HepG2 (cell line): ENCODE results near the gene NRP1. TPM values are rescaled to one million over a fixed set of nuclear protein-coding genes. Genes with fewer than 3 reads are reported as not detected.

ENCODE experiments used
- AHDC1 ChIP-seq: sonication (generic); formaldehyde crosslinking; IDR thresholded peaks from 2 replicates; pipeline ENCODE4 v1.5.1; 2020; ENCODE audit warnings: mild to moderate bottlenecking, missing genetic modification reagents, borderline replicate concordance
- FOXM1 ChIP-seq: sonication (generic); formaldehyde crosslinking; IDR thresholded peaks from 2 replicates; pipeline ENCODE4 v1.5.0; 2020; ENCODE audit warnings: missing genetic modification reagents
- IKZF4 ChIP-seq: sonication (generic); formaldehyde crosslinking; IDR thresholded peaks from 2 replicates; pipeline ENCODE4 v1.5.1; 2020; ENCODE audit warnings: borderline replicate concordance, mild to moderate bottlenecking, low read depth, missing genetic modification reagents; ENCODE audit errors: not compliant biosample characterization
- SALL1 ChIP-seq: sonication (generic); formaldehyde crosslinking; IDR thresholded peaks from 2 replicates; pipeline ENCODE4 v1.8.0; 2022; ENCODE audit warnings: mild to moderate bottlenecking, missing genetic modification reagents
- SOX13 ChIP-seq, 3 experiments: fragments of 450-650 bp in 1 of 3; sonication (generic) in 1 of 3; formaldehyde crosslinking in 1 of 3; IDR thresholded peaks in 2 of 3; conservative IDR thresholded peaks in 1 of 3; 2 replicates each; pipeline versions ENCODE4 v1.5.0 to v1.6.1; 2016 to 2020; ENCODE audit warnings: antibody characterized with exemption in 1 of 3, mild to moderate bottlenecking in 1 of 3, missing compliant biosample characterization in 1 of 3, missing genetic modification reagents in 1 of 3, moderate library complexity in 1 of 3
- YEATS2 ChIP-seq: sonication (generic); formaldehyde crosslinking; IDR thresholded peaks from 2 replicates; pipeline ENCODE4 v1.4.0; 2020; ENCODE audit warnings: missing genetic modification reagents, borderline replicate concordance
- ZNF224 ChIP-seq: sonication (generic); formaldehyde crosslinking; IDR thresholded peaks from 2 replicates; pipeline ENCODE4 v1.5.0; 2020; ENCODE audit warnings: mild to moderate bottlenecking, missing genetic modification reagents
- ZNF616 ChIP-seq: sonication (generic); formaldehyde crosslinking; IDR thresholded peaks from 2 replicates; pipeline ENCODE4 v1.5.0; 2020; ENCODE audit warnings: low read depth, mild to moderate bottlenecking, missing genetic modification reagents
- ZNF672 ChIP-seq: sonication (generic); formaldehyde crosslinking; IDR thresholded peaks from 2 replicates; pipeline ENCODE4 v1.8.1; 2022; ENCODE audit warnings: missing genetic modification reagents
- ZNF816 ChIP-seq: sonication (generic); formaldehyde crosslinking; IDR thresholded peaks from 2 replicates; pipeline ENCODE4 v1.8.0; 2022; ENCODE audit warnings: missing genetic modification reagents, mild to moderate bottlenecking, borderline replicate concordance
- polyA plus RNA-seq, 8 experiments: library from polyadenylated mRNA; depleted of rRNA in 3 of 8; stranded (reverse) in 7 of 8; unstranded in 1 of 8; fragments of >200 nt; fragmentation: Illumina TruSeq in 4 of 8; extraction: Trizol in 4 of 8; gene quantifications; 2 replicates each; pipeline versions ENCODE4 v1.2.1 to v1.2.3, GENCODE V29; 2011 to 2016; ENCODE audit warnings: low read depth in 4 of 8, missing spikeins in 1 of 8, mixed read lengths in 1 of 8; ENCODE audit not compliant: insufficient read depth in 1 of 8
- total RNA-seq, 5 experiments: library from RNA; depleted of rRNA; stranded (reverse); fragments of >200 nt; fragmentation: Illumina TruSeq; extraction: Trizol; gene quantifications; 2 replicates each; pipeline ENCODE4 v1.2.3, GENCODE V29; 2016; ENCODE audit warnings: low read depth in 1 of 5
- TF ChIP-seq, protein P1 (sequence below): sonication (generic); formaldehyde crosslinking; IDR thresholded peaks from 2 replicates; pipeline ENCODE4 v1.4.0; 2020; ENCODE audit warnings: missing genetic modification reagents
- TF ChIP-seq, protein P2 (sequence below): sonication (generic); formaldehyde crosslinking; IDR thresholded peaks from 2 replicates; pipeline ENCODE4 v1.4.0; 2020; ENCODE audit warnings: missing genetic modification reagents
- TF ChIP-seq, protein P3 (sequence below): sonication (generic); formaldehyde crosslinking; IDR thresholded peaks from 2 replicates; pipeline ENCODE4 v1.4.0; 2020; ENCODE audit warnings: missing genetic modification reagents, borderline replicate concordance

The NRP1 gene
- total and polyA plus RNA-seq, 2 of the 13 experiments (the other 11 are each of a cell fraction or from before 2014, with no cell fraction given), result 5.3 to 5.8 TPM

DNA sequence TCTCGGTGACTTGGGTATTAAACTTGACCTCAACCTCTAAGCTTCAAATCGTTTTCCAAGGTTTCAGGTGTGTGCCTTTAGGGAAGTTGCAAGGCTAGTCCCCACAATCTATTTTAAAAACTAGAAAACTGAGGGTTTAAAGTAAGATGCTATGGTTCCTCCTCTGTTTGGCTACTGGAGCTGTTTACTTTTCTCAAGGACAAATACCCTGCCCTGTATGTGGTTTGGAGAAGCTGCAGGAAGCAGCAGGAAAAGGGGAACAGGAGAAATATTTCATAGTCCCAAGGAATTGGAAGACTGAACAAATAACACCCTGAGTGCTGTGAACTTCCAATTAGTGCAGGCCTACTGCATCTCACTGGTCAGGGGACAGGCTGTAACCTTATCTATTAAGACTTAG lies 135.9 kb downstream of the NRP1 start (continued):
- TF ChIP-seq IKZF4 (CRISPR knock-in tag) (no peak), SOX13 (IDR thresholded peaks at IDR 0.05) (no peak), SOX13 (CRISPR knock-in tag; conservative IDR thresholded peaks at IDR 0.05 in 1 of 2, IDR thresholded peaks at IDR 0.05 in 1 of 2) (peak in 1 of 2 experiments; percentile 43; a peak in 2 of 4 replicates), FOXM1 (no peak), ZNF816 (CRISPR knock-in tag) (no peak), ZNF224 (no peak), SALL1 (CRISPR knock-in tag) (no peak), AHDC1 (CRISPR knock-in tag) (0 out of 2 replicates have a peak, but pooled peaks have one; percentile 15), ZNF672 (CRISPR knock-in tag) (no peak), YEATS2 (no peak), ZNF616 (no peak)
- TF ChIP-seq, protein P1, sequence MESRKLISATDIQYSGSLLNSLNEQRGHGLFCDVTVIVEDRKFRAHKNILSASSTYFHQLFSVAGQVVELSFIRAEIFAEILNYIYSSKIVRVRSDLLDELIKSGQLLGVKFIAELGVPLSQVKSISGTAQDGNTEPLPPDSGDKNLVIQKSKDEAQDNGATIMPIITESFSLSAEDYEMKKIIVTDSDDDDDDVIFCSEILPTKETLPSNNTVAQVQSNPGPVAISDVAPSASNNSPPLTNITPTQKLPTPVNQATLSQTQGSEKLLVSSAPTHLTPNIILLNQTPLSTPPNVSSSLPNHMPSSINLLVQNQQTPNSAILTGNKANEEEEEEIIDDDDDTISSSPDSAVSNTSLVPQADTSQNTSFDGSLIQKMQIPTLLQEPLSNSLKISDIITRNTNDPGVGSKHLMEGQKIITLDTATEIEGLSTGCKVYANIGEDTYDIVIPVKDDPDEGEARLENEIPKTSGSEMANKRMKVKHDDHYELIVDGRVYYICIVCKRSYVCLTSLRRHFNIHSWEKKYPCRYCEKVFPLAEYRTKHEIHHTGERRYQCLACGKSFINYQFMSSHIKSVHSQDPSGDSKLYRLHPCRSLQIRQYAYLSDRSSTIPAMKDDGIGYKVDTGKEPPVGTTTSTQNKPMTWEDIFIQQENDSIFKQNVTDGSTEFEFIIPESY (CRISPR knock-in tag), result no peak
- TF ChIP-seq, protein P2, sequence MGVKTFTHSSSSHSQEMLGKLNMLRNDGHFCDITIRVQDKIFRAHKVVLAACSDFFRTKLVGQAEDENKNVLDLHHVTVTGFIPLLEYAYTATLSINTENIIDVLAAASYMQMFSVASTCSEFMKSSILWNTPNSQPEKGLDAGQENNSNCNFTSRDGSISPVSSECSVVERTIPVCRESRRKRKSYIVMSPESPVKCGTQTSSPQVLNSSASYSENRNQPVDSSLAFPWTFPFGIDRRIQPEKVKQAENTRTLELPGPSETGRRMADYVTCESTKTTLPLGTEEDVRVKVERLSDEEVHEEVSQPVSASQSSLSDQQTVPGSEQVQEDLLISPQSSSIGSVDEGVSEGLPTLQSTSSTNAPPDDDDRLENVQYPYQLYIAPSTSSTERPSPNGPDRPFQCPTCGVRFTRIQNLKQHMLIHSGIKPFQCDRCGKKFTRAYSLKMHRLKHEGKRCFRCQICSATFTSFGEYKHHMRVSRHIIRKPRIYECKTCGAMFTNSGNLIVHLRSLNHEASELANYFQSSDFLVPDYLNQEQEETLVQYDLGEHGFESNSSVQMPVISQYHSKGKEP (CRISPR knock-in tag), result no peak
- TF ChIP-seq, protein P3, sequence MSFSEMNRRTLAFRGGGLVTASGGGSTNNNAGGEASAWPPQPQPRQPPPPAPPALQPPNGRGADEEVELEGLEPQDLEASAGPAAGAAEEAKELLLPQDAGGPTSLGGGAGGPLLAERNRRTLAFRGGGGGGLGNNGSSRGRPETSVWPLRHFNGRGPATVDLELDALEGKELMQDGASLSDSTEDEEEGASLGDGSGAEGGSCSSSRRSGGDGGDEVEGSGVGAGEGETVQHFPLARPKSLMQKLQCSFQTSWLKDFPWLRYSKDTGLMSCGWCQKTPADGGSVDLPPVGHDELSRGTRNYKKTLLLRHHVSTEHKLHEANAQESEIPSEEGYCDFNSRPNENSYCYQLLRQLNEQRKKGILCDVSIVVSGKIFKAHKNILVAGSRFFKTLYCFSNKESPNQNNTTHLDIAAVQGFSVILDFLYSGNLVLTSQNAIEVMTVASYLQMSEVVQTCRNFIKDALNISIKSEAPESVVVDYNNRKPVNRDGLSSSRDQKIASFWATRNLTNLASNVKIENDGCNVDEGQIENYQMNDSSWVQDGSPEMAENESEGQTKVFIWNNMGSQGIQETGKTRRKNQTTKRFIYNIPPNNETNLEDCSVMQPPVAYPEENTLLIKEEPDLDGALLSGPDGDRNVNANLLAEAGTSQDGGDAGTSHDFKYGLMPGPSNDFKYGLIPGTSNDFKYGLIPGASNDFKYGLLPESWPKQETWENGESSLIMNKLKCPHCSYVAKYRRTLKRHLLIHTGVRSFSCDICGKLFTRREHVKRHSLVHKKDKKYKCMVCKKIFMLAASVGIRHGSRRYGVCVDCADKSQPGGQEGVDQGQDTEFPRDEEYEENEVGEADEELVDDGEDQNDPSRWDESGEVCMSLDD (CRISPR knock-in tag), result no peak
